Measurements from ENCODE around the gene ACSM6. TPM values are rescaled to one million over a fixed set of nuclear protein-coding genes. Genes with fewer than 3 reads are reported as not detected.

ACSM6 gene
- total and polyA plus RNA-seq, 11 donors, result 0.20 to 0.25 TPM; not detected in 9

Other genes starting within 250 kb of the ACSM6 start
- gene CYP2C8, start 124.7 kb upstream of the ACSM6 start, total RNA-seq, result under 1 TPM in 3 of 9 donors, not detected in 6; 0.14 to 0.55 (median 0.19) TPM
- under 1 TPM; 0.06 to 0.11 TPM for gene CYP2C8, start 124.7 kb upstream of the ACSM6 start, polyA plus RNA-seq
- 100 to 1,000 TPM; 225 to 434 (median 349) TPM for gene PDLIM1, start 96.8 kb downstream of the ACSM6 start, total RNA-seq
- gene PDLIM1, start 96.8 kb downstream of the ACSM6 start, polyA plus RNA-seq, result 100 to 1,000 TPM; 253 to 308 TPM

All from heart left ventricle (tissue), 11 donors.